Lower lobe of right lung (tissue), 2 donors: ENCODE measurements around the gene REG3A. TPM values are rescaled to one million over a fixed set of nuclear protein-coding genes. Genes with fewer than 3 reads are reported as not detected.

Source experiments
- ATAC-seq, 2 donors: fragments of 200-7000 bp; cut with Tn5 transposase; one replicate each; pipeline ENCODE4 v1.9.1; 2020 to 2022; ENCODE audit warnings: mild to moderate bottlenecking in 2 of 2, moderate library complexity in 2 of 2
- DNase-seq: peaks from one replicate; pipeline ENCODE4 v3.0.0-alpha.2; 2020
- H3K27ac ChIP-seq: fragments of 200-600 bp; one replicate; pipeline ENCODE4 v1.8.0; 2022
- H3K27me3 ChIP-seq: fragments of 200-600 bp; one replicate; pipeline ENCODE4 v1.8.0; 2022; ENCODE audit warnings: low read depth
- H3K36me3 ChIP-seq: fragments of 200-600 bp; one replicate; pipeline ENCODE4 v1.8.0; 2022; ENCODE audit warnings: mild to moderate bottlenecking
- H3K4me1 ChIP-seq: fragments of 200-600 bp; one replicate; pipeline ENCODE4 v1.8.0; 2022
- H3K4me3 ChIP-seq: fragments of 200-600 bp; one replicate; pipeline ENCODE4 v1.8.0; 2022; ENCODE audit warnings: mild to moderate bottlenecking
- H3K9me3 ChIP-seq: fragments of 200-600 bp; one replicate; pipeline ENCODE4 v1.8.0; 2022
- CTCF ChIP-seq: fragments of 200-600 bp; IDR thresholded peaks from one replicate; pipeline ENCODE4 v1.8.0; 2022; ENCODE audit warnings: antibody characterized with exemption, mild to moderate bottlenecking
- intact Hi-C: fragments of 100-400 bp; cut with DNase I; formaldehyde crosslinking; loops from one replicate; pipeline ENCODE4 v1.11.0; 2022
- total RNA-seq: library from RNA; stranded (reverse); fragmentation: NEBNext Ultra II Directional; extraction: Animal tissue kit (Norgen Biotek cat#: 25700); gene quantifications from one replicate; pipeline ENCODE4 v1.2.1, GENCODE V29; 2021
- donor health status: DM: no; HTN: yes; CAD: no; lungs with severe emphysema.

Gene REG3A
- total RNA-seq, 1 donor from 2014 or later, result not detected

DNA sequence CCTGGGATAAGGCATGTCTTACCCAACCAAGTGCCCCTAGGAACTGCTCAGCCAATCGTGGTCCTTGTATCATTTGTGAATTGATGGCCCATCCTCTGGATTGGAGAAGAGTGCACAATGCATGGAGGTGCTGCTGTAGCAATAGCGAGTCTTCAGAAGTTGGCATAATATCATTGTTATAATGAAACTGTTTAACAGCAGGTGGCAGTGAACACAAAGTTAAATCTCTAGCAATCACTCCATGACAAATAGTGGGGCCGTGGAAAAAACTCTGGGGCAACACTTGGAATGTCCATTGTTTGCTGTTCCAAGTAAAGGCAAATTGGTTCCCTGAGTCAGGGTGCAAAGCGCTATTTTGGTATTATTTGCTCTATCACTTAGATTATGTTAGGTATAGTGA, 27.9 kb downstream of the REG3A start:
- no peak for TF ChIP-seq CTCF
- Histone ChIP-seq H3K27me3 (no peaks in the 10 kb centered on the region), H3K9me3 (no peaks in the 10 kb centered on the region), H3K36me3 (no peaks in the 10 kb centered on the region), H3K4me1 (no peaks in the 10 kb centered on the region), H3K27ac (no peak overlapping the region), H3K4me3 (no peak overlapping the region)
- intact Hi-C loops, result no loop called here
- DNase-seq (no peak), ATAC-seq (no peak)

GRCh38 chr2:79129804-79130203, 29.7 kb downstream of the REG3A start:
- no peaks in the 10 kb centered on the region for H3K9me3 ChIP-seq
- intact Hi-C loops, result no loop called here
- no peak overlapping the region for H3K27ac ChIP-seq
- TF ChIP-seq CTCF, result no peak
- no peaks in the 10 kb centered on the region for H3K36me3 ChIP-seq
- H3K4me3 ChIP-seq, result no peak overlapping the region
- H3K4me1 ChIP-seq, result no peaks in the 10 kb centered on the region
- no peaks in the 10 kb centered on the region for H3K27me3 ChIP-seq
- ATAC-seq (no peak), DNase-seq (no peak)

- Histone ChIP-seq H3K27ac (no peak overlapping the region), H3K4me1 (no peaks in the 10 kb centered on the region)
Measured at GRCh38 chr2:79129260-79129659, 30.3 kb downstream of the REG3A start.

DNA sequence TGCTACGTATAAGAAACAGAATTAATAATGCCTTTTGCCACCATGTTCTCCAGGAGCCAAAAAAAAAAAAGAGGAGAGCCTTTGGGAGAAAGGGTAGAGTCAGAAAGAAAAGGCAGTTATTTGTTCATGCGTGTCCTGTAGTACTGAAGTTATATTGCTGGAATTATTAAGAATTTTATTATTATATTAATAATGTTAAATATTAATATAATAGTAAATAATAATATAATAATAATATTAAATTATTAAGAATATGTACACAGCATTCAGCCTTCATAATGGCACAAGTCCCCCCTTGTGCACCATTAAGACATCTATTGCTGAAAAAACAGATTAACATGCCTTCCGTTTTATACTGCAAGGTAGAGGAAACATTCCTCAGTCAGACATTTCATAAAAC, 31.1 kb downstream of the REG3A start:
- H3K4me1 ChIP-seq, result no peaks in the 10 kb centered on the region
- H3K9me3 ChIP-seq, result no peaks in the 10 kb centered on the region
- DNase-seq (no peak), ATAC-seq (no peak)
- no peaks in the 10 kb centered on the region for H3K36me3 ChIP-seq
- H3K27ac ChIP-seq, result no peak overlapping the region
- intact Hi-C loops, result no loop called here
- no peak overlapping the region for H3K4me3 ChIP-seq
- no peak for TF ChIP-seq CTCF
- H3K27me3 ChIP-seq, result no peaks in the 10 kb centered on the region

More at GRCh38 chr2:79129260-79129659, 30.3 kb downstream of the REG3A start:
- TF ChIP-seq CTCF, result no peak
- intact Hi-C loops, result no loop called here
- ATAC-seq (no peak), DNase-seq (no peak)
- H3K4me3 ChIP-seq, result no peak overlapping the region
- no peaks in the 10 kb centered on the region for H3K27me3 ChIP-seq
- no peaks in the 10 kb centered on the region for H3K9me3 ChIP-seq
- H3K36me3 ChIP-seq, result no peaks in the 10 kb centered on the region

DNA sequence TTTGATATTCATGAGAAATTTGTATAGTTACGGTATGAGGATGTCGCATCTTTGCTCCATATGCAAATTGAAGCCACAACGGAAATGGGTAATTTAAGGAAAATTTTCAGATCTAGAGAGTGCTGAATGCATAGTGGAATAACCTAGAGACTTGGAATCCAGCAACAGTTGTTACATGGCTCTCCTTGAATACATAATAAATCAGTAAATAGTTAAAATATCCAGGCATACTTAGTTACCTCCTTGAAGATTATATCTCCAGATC, 33.9 kb downstream of the REG3A start:
- no peaks in the 10 kb centered on the region for H3K9me3 ChIP-seq
- no peak for TF ChIP-seq CTCF
- no peak overlapping the region for H3K27ac ChIP-seq
- H3K36me3 ChIP-seq, result no peaks in the 10 kb centered on the region
- no peaks in the 10 kb centered on the region for H3K4me1 ChIP-seq
- no peak for DNase-seq
- no peaks in the 10 kb centered on the region for H3K27me3 ChIP-seq
- no peak overlapping the region for H3K4me3 ChIP-seq
- intact Hi-C loops, result no loop called here
- no peak for ATAC-seq
